Cardiac septum (tissue), 1 donor: ENCODE measurements around the gene PARVG. TPM values are rescaled to one million over a fixed set of nuclear protein-coding genes. Genes with fewer than 3 reads are reported as not detected.

ENCODE experiments used
- DNase-seq: peaks from one replicate; pipeline ENCODE4 v3.0.0-alpha.2; 2020; ENCODE audit warnings: low spot score
- intact Hi-C: fragments of 100-400 bp; cut with DNase I; formaldehyde crosslinking; loops from one replicate; pipeline ENCODE4 v1.14.0; 2022
- total RNA-seq: library from RNA; stranded (reverse); fragmentation: NEBNext Ultra II Directional; extraction: Animal tissue kit (Norgen Biotek cat#: 25700); gene quantifications from one replicate; pipeline ENCODE4 v1.2.1, GENCODE V29; 2021
- donor health status: DM: no; HTN: no; CAD: no.

PARVG gene
- total RNA-seq, 1 donor from 2014 or later = 2.1 TPM

DNA sequence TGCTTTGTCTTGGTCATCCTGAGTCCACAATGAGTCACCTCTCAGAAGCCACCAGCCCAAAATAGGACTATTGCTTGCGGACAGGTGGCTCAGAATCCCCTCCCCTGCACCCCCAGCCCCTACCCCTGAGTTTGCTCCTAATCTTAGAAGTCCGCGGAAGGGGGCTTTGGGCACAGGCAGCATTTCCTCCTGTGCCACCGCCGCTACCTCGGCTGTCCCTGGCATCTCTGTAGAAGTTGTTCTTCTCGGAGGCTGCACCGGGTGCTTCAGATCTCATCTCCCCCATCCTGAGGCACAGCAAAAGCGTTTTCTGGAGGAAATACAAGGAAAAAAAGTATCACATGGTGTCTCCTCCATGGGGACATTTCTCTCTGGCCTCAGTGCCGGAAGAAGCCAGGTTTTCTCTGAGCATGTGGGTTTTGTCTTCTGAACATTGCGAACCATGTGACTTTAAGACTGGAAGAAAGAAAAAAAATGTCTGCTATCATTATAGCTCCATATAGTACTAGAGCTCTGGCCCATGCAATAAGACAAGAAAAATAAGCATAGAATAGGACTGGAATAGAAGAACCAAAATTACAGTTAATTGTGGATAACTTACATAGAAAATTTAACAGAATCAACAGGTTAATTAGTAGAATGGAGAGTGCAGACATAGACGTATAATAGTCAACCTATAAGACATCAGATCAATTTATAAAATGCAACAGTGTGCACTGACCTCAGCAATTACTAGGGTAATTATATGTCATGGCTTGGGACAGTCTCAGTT, 68.8 kb downstream of the PARVG start:
- DNase-seq = no peak
- intact Hi-C loops = no loop called here

DNA sequence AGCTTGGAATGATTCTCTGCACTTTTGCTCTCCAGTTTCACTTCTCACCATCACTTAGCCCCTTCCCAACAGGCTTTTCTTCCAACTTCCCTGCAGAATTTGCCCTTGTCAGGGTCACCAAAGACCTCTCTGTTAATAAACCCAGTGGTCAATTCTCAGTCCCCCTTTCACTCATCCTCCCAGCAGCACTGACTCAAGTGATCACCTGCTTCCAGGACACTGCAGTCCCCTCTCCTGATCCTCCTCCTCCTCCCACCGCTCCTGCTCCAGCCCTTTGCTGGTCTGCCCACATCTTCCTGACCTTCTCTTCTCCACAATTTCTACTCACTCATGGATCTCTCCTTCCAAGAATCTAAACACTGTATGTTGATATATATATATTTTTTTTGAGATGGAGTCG, 74.1 kb downstream of the PARVG start:
- intact Hi-C loops = no loop called here

DNA sequence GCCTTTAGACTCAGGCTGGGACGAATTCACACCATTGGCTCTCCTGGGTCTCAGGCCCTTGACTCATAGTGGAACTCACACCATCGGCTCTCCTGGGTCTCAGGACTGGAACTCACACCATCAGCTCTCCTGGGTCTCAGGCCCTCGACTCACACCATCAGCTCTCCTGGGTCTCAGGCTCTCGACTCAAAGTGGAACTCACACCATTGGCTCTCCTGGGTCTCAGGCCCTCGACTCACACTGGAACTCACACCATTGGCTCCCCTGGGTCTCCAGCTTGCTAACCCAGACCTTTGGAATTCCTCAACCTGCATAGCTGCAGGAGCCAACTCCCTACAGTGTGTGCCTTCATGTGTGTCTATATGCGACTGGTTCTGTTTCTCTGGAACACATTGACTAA, 75.4 kb downstream of the PARVG start:
- DNase-seq = peak; percentile 50
- intact Hi-C loops = no loop called here

More for the DNA sequence above, 74.1 kb downstream of the PARVG start:
- DNase-seq = no peak

DNA sequence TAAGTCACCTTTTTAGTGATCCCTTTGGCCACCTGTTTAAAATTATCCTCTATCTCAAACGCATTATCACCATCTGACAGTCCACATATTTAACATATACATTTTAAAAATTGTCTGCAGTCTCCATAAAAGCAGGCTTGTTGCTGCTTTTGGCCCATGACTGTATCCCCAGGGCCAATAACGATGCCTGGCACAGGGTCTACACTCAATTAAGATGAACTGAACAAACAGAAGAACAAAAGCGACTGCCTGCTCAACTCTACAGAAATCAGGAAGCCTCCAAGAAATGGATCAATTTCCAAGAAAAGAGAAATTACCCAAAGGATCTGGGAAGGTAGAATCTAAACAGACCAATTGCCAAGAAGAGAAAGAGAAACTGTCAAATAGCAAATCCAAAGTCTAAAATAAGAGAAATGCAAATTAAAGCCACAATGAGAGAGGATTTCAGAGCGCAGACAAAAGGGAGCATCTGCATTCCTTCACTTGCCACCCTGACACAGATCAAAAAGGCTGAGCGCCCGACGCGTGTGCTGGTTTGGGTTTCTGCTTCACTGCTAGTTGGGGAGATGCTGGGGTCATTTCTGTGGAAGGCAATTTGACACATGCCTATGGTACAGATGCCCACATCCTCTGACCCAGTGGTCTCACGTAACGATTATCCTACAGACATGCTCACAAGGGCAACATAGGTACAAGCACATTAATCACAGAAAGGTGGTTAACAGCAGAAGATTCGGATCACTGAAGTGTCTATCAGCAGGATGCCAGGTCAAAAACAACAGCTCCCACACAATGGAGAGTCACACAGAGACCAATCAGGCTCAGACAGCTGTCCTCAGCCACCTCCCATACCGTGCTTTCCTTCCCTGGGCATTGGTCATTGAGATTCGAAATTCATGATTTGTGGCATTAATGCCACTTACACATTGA, 76.1 kb downstream of the PARVG start:
- DNase-seq = no peak
- intact Hi-C loops = no loop called here

Other genes with a start within 250 kb of the PARVG start
- 51.0 TPM for gene SAMM50, start 225.5 kb upstream of the PARVG start, total RNA-seq
- 98.1 TPM for gene PARVB, start 156.6 kb upstream of the PARVG start, total RNA-seq
- 0.70 TPM for gene SHISAL1, start 132.0 kb downstream of the PARVG start, total RNA-seq